Lower leg skin (tissue), 3 donors: ENCODE data around the gene TSPYL6.
"Not testable (repeated sequence)": the region's sequence is repeated elsewhere in the genome, so short reads cannot be mapped to it uniquely, and the experiment has no call there.

Source experiments
- CTCF ChIP-seq, 3 donors: fragments of 450-650 bp; IDR thresholded peaks; one replicate each; pipeline ENCODE4 v1.5.1; 2016; ENCODE audit warnings: antibody characterized with exemption in 3 of 3, mild to moderate bottlenecking in 3 of 3, moderate library complexity in 2 of 3
- POLR2A ChIP-seq, 2 donors: fragments of 450-650 bp; IDR thresholded peaks; one replicate each; pipeline ENCODE4 v1.6.1; 2016 to 2017; ENCODE audit warnings: antibody characterized with exemption in 2 of 2, mild to moderate bottlenecking in 1 of 2, moderate library complexity in 1 of 2

- not testable (repeated sequence) for TF ChIP-seq CTCF, POLR2A (IDR thresholded peaks at IDR 0.05)
Observed at GRCh38 chr2:54265081-54265480, 9.1 kb upstream of the TSPYL6 start.
